GM04504 (cell line): ENCODE results near the gene RAB13.

ENCODE experiments used
- DNase-seq: peaks from one replicate; pipeline ENCODE4 v3.0.0-alpha.2; 2012; ENCODE audit warnings: low read depth

The RAB13 gene

DNA sequence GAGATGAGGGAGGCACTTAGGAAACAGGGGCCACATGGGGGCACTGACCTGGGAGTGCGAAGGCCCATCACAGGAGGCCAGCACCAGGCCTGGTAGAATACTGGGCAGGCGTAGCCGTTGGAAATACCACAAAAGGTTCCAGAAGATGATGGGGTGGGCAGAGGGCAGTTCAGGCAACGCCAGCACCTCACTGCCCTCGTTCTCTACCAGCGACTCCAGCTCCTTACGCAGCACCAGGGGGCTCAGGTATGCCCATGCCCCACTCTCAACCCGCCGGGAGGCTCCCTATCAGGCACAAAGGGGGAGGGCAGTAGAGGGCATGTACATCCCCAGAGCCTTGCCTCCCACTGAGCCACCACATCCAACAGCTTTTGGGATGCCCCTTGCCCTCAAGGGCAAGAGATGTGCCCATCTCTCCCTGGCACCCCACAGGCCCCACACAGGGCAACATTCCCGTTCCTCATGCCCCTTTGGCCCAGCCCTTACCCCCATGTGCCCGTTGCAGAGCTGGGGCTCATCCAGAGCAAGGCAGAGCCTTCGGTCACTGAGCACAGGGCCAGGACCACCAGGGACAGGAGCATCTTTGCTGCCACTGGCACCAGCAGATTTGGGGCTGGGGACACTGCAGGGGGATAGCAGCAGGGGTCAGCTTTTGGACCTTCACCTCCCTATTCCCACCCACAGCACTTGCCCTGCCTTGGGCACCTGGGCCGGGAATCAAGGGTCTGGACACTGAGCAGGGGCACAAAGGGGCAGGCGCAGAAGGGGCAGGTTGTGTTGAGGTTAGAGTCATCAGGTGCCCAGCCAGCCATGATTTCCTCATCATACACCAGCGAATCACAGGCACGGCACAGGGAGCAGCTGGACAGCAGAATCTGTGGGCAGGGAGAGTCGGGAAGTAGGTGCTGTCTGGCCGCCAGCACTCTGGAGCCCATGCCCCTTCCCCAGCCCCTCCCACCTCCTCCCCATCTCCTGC is 53.7 kb downstream of the RAB13 start:
- DNase-seq = no peak
